GM12864 (cell line): Measurements from ENCODE around the gene GRIA1.

Experiments
- DNase-seq: peaks from one replicate; pipeline ENCODE4 v3.0.0-alpha.2; 2011; ENCODE audit warnings: low read depth
- H3K4me3 ChIP-seq: 2 replicates; pipeline ENCODE4 v1.5.1; 2011; ENCODE audit warnings: mild to moderate bottlenecking, low read depth, low read length, control low read depth
- TF ChIP-seq, protein P1 (sequence below): IDR thresholded peaks from 2 replicates; pipeline ENCODE4 v1.5.1; 2011; ENCODE audit warnings: low read depth, mild to moderate bottlenecking, moderate library complexity, low read length, control low read depth, inconsistent platforms; ENCODE audit errors: missing control alignments

Gene GRIA1

DNA sequence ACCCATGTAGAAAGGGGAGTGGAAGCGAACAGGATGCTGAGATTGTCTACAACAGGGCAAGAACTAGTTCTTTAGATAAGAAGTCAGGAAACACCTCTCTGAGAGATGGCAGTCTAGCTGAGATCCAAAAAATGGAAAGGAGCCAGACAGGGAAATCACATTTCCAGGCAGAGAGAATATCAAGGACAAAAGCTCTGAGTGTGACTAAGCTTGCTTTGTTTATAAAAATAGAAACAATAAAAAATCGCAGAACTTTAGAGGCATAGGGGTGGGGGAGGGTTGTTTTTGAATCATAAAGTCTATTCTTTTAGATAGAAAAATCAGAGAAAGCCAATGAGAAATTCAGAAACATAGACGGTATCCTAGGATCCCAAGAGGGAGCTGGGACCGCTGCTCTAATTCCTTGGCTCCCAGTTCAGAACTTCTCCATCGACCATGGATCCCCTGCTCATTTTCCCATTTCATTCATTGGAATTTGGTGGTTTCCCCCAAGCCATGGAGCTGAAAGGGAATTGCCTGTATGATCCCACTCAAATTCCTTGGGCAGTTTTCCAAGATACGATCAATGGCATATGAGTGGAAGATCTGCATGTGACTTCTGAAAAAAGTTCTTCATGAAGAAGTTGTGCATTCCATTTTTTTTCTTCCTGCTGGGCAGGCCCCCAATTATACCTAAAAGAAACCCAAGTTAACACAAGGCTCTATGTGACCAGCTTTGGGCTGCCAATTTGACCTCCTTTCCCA lies 182.0 kb downstream of the GRIA1 start:
- H3K4me3 ChIP-seq: no peak overlapping the region
- no peak for DNase-seq

DNA sequence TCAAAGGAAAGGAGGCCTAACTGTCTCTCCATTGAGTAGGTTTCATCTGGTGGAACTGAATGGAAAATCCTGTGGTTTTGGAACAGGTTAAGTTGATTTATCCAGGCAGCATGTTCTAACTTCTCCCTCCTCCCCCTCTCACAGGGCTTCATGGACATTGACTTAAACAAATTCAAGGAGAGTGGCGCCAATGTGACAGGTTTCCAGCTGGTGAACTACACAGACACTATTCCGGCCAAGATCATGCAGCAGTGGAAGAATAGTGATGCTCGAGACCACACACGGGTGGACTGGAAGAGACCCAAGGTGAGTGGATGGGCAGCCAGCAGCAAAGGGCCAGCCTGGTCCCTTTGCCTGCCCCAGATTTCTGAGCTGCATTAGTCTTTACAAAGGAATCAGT lies 183.9 kb downstream of the GRIA1 start:
- no peak for DNase-seq
- TF ChIP-seq, protein P1, sequence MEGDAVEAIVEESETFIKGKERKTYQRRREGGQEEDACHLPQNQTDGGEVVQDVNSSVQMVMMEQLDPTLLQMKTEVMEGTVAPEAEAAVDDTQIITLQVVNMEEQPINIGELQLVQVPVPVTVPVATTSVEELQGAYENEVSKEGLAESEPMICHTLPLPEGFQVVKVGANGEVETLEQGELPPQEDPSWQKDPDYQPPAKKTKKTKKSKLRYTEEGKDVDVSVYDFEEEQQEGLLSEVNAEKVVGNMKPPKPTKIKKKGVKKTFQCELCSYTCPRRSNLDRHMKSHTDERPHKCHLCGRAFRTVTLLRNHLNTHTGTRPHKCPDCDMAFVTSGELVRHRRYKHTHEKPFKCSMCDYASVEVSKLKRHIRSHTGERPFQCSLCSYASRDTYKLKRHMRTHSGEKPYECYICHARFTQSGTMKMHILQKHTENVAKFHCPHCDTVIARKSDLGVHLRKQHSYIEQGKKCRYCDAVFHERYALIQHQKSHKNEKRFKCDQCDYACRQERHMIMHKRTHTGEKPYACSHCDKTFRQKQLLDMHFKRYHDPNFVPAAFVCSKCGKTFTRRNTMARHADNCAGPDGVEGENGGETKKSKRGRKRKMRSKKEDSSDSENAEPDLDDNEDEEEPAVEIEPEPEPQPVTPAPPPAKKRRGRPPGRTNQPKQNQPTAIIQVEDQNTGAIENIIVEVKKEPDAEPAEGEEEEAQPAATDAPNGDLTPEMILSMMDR: no peak
- H3K4me3 ChIP-seq: no peak overlapping the region

More for the DNA sequence above, 182.0 kb downstream of the GRIA1 start:
- TF ChIP-seq, protein P1: no peak

DNA sequence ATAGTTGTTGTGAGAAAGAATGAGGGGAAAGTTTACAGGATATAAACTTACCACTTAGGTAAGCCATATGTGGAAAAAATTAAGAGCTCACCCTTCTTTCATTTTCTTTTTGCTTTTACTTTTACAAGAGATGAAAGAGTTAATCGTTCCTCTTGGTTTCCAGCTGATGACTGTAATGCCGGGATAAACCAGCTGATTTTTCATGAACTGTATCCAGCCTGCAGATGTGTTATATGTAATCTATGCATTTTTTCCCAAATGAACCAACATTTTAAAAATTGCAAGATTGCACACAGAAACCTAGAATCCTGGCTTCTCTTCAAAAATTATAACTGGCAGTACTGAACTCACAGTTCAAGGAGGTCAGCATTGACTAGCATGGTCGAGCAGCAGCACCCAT lies 185.9 kb downstream of the GRIA1 start:
- no peak overlapping the region for H3K4me3 ChIP-seq
- DNase-seq: no peak
- TF ChIP-seq, protein P1: no peak

DNA sequence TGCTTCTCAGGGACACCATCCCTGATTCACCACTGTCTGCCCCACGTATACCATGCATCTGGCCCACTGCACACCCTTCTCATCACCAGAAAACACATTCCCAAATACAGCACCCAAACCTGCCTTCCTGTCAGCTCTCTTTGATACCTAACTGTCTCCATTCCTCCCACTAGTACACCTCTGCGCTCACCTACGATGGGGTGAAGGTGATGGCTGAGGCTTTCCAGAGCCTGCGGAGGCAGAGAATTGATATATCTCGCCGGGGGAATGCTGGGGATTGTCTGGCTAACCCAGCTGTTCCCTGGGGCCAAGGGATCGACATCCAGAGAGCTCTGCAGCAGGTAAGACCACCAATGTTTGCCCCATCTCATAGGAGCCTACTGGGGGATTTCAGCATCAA lies 186.4 kb downstream of the GRIA1 start:
- DNase-seq: no peak
- TF ChIP-seq, protein P1: no peak

DNA sequence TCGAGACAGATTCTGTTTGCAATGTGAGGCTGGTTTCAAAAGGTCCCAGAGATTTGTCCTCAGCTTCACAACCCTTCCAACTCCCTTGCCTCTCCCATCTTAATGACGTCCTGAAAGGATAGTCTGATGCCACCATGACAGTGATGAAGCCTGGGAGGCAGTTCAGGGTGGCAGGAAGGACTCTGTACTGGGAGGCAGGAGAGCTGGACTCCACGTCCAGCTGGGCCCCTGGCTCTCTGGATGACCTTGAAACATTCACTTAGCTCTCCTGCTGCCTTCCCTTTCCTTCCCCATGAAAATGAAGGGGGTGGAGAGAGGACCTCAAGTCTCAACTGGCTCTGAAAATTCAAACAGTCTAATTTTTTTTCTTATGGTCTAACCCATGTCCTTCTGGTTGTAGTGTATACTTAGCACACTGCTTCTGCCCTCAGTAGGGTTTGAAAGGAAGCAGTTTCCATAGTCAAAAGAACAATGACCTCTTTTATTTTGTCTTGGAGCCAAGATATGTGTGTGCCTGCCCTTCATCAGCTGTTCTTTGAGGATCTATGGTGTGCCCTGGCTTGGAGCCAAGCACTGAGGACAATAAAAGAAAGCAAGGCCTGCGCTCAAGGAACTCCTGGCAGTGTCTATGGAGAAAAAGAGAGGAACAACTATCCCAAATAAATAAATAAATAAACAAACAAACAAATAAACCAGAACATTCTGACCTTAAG lies 188.3 kb downstream of the GRIA1 start:
- no peak for DNase-seq
- TF ChIP-seq, protein P1: no peak
- H3K4me3 ChIP-seq: no peak overlapping the region

More for the DNA sequence above, 186.4 kb downstream of the GRIA1 start:
- no peak overlapping the region for H3K4me3 ChIP-seq

DNA sequence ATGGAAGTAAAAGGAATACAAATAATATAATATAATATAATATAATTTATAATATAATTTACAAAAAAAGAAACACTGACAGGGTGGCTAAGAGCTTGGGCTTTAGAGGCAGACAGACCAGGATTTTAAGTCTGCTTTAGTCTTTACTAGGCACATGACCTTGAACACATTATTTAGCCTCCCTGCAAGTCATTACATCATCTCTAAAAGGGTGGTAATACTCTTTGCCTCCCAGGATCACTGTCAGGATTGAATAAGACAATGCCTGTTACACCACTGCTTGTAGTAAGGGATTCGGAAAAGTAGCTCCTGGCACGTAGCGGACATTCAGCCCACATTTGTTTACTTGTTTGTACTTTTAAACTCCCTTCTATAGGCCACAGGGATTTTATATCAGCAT lies 199.8 kb downstream of the GRIA1 start:
- no peak overlapping the region for H3K4me3 ChIP-seq
- TF ChIP-seq, protein P1: no peak
- DNase-seq: no peak

DNA sequence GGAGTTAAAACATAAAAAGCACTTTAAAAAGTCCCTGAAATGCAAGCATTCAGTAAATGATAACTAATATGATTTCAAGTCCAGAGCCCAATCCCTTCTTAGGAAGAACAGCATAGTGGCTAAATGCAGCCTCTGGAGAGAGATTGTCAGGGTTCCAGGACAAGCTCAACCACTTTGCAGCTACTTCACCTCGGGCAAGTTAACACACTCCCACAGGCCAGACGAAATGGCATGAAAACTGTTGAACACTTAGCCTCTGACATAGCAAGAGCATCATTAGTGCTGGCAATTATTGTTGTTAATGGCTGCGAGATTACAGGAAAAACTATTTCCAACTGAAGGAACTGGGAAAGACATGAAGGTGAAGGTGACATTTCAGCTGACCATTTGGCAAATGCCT lies 205.8 kb downstream of the GRIA1 start:
- DNase-seq: no peak
- TF ChIP-seq, protein P1: no peak
- H3K4me3 ChIP-seq: no peak overlapping the region
